Tibial nerve (tissue), 4 donors: Measurements from ENCODE around the gene MAG. TPM values are rescaled to one million over a fixed set of nuclear protein-coding genes. Genes with fewer than 3 reads are reported as not detected.

Experiments used
- DNase-seq, 2 donors: peaks; one replicate each; pipeline ENCODE4 v3.0.0-alpha.2; 2019; ENCODE audit warnings: low spot score in 2 of 2
- H3K27ac ChIP-seq, 4 donors: fragments of 200-600 bp; sonication (generic) in 3 of 4; one replicate each; pipeline ENCODE4 v1.5.1; 2017 to 2019; ENCODE audit warnings: mild to moderate bottlenecking in 1 of 4
- H3K27me3 ChIP-seq, 2 donors: fragments of 200-600 bp; sonication (generic) in 1 of 2; one replicate each; pipeline versions ENCODE4 v1.5.1 to v1.6.0; 2017 to 2019
- H3K36me3 ChIP-seq, 3 donors: fragments of 200-600 bp; sonication (generic); one replicate each; pipeline ENCODE4 v1.5.1; 2018 to 2019
- H3K4me1 ChIP-seq, 4 donors: fragments of 200-600 bp; sonication (generic) in 3 of 4; one replicate each; pipeline ENCODE4 v1.5.1; 2017 to 2019
- H3K4me3 ChIP-seq, 4 donors: fragments of 200-600 bp; sonication (generic) in 3 of 4; one replicate each; pipeline ENCODE4 v1.5.1; 2017 to 2019; ENCODE audit warnings: mild to moderate bottlenecking in 1 of 4, moderate library complexity in 1 of 4
- H3K9me3 ChIP-seq, 4 donors: fragments of 200-600 bp; sonication (generic) in 3 of 4; one replicate each; pipeline ENCODE4 v1.5.1; 2017 to 2019
- EP300 ChIP-seq, 2 donors: sonication (generic); formaldehyde crosslinking; IDR thresholded peaks; one replicate each; pipeline ENCODE4 v1.6.1; 2017; ENCODE audit warnings: antibody characterized with exemption in 2 of 2, mild to moderate bottlenecking in 1 of 2
- POLR2A ChIP-seq, 2 donors: fragments of 450-650 bp; IDR thresholded peaks; one replicate each; pipeline ENCODE4 v1.6.1; 2017; ENCODE audit warnings: antibody characterized with exemption in 2 of 2, mild to moderate bottlenecking in 2 of 2, moderate library complexity in 2 of 2
- WGBS, 2 donors: methylation state at CpG; one replicate each; pipeline ENCODE4 v1.1.5; 2018; 5-methylcytosine and 5-hydroxymethylcytosine counted together
- total RNA-seq, 4 donors: library from RNA; depleted of rRNA; stranded (reverse); fragments of >200 nt; gene quantifications; one replicate each; pipeline ENCODE4 v1.1.0, GENCODE V29; 2016
- TF ChIP-seq, protein P1 (sequence below), 5 experiments: fragments of 200-600 bp in 3 of 5; fragments of 450-650 bp in 2 of 5; sonication (generic) in 3 of 5; IDR thresholded peaks; one replicate each; pipeline ENCODE4 v1.5.1; 2016 to 2019; ENCODE audit warnings: antibody characterized with exemption in 5 of 5, mild to moderate bottlenecking in 3 of 5, moderate library complexity in 2 of 5

MAG gene
- total RNA-seq, 4 donors from 2014 or later = 31.8 to 49.6 (median 38.4) TPM

DNA sequence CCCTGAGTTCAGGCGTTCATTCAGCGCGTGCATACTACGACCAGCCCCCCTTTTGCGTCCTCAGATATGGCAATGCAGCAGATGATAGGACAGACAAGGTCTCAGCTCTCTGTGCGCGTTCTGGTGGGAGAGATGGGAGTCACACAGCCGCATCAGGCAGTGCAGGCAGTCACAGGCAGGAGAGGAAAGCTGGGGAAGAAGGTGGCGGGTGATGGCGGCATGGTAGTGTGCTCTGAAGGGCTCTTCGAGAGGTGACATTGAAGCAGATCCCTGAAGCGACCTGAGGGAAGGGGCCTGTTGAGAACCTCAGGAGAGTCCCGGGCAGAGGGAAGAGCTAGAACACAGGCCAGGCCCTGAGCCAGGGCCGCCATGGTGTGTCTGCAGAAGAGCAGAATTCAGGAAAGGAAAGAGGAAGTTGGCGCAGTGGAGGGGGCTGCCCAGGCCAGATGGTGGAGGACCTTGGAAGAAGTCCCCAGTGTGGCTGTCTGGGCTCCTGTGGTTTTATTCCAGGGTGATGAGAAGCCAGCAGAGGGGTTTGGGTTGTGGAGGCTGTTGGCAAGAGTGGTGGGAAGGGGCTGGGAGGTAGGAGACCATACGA lies 19.7 kb upstream of the MAG start:
- peaks cover 0 to 60% (median 6%) of the 10 kb centered on the region in 4 donors for H3K4me1 ChIP-seq
- H3K4me3 ChIP-seq = no peak overlapping the region
- no peaks in the 10 kb centered on the region for H3K9me3 ChIP-seq
- no peaks in the 10 kb centered on the region for H3K27me3 ChIP-seq
- WGBS, 2 donors = 83 to 85% methylated on average over 16 of the region's 16 CpGs
- TF ChIP-seq, protein P1, sequence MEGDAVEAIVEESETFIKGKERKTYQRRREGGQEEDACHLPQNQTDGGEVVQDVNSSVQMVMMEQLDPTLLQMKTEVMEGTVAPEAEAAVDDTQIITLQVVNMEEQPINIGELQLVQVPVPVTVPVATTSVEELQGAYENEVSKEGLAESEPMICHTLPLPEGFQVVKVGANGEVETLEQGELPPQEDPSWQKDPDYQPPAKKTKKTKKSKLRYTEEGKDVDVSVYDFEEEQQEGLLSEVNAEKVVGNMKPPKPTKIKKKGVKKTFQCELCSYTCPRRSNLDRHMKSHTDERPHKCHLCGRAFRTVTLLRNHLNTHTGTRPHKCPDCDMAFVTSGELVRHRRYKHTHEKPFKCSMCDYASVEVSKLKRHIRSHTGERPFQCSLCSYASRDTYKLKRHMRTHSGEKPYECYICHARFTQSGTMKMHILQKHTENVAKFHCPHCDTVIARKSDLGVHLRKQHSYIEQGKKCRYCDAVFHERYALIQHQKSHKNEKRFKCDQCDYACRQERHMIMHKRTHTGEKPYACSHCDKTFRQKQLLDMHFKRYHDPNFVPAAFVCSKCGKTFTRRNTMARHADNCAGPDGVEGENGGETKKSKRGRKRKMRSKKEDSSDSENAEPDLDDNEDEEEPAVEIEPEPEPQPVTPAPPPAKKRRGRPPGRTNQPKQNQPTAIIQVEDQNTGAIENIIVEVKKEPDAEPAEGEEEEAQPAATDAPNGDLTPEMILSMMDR (IDR thresholded peaks at IDR 0.05) = no peak
- no peak for TF ChIP-seq POLR2A (IDR thresholded peaks at IDR 0.05)
- no peak for TF ChIP-seq EP300 (IDR thresholded peaks at IDR 0.05)
- peak overlapping the region in 1 of 4 donors; percentile 54 for H3K27ac ChIP-seq
- no peak for DNase-seq
- H3K36me3 ChIP-seq = peaks cover 0 to 72% (median 9%) of the 10 kb centered on the region in 3 donors

DNA sequence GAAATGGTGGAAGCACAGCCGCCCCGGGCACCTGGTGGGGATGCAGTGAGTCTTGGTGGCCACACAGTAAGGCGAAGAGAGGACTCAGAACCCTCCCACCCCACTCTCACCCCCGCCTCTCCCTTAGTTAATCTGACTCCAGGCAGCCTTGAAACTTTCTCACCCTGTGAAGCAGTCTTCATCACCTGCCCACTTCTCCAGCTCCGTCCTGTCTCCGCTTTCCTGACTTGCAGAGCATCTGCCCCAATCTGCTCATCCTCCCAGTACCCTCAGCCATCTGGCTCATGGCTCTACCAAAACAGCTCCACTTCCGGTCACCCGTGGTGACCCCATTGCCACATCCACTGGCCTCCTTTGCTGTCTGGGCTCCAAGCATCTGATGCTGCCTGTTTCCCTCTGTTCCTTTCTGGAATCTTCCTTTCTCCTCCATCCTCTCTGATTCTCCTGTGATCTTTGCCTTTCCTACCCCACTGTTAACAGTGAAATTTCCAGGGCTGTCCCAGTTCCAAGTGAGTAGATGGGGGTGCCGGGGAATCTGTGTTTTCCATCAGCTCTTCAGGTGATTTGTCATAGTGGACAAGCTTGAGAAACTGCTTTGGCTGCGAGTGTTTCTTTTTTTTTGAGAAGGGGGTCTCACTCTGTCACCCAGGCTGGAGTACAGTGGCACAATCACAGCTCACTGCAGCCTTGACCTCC lies 18.9 kb upstream of the MAG start:
- Histone ChIP-seq H3K4me3 (no peak overlapping the region), H3K27me3 (no peaks in the 10 kb centered on the region), H3K4me1 (peaks cover 0 to 61% (median 6%) of the 10 kb centered on the region in 4 donors), H3K9me3 (no peaks in the 10 kb centered on the region), H3K27ac (peak overlapping the region in 1 of 4 donors; percentile 54), H3K36me3 (peaks cover 0 to 81% (median 13%) of the 10 kb centered on the region in 3 donors)
- TF ChIP-seq EP300 (IDR thresholded peaks at IDR 0.05) (peak in 1 of 2 donors; percentile 40), POLR2A (IDR thresholded peaks at IDR 0.05) (no peak)
- DNase-seq = peak in 1 of 2 donors; percentile 33
- 76% methylated on average over 10 of the region's 10 CpGs for WGBS, 2 donors

DNA sequence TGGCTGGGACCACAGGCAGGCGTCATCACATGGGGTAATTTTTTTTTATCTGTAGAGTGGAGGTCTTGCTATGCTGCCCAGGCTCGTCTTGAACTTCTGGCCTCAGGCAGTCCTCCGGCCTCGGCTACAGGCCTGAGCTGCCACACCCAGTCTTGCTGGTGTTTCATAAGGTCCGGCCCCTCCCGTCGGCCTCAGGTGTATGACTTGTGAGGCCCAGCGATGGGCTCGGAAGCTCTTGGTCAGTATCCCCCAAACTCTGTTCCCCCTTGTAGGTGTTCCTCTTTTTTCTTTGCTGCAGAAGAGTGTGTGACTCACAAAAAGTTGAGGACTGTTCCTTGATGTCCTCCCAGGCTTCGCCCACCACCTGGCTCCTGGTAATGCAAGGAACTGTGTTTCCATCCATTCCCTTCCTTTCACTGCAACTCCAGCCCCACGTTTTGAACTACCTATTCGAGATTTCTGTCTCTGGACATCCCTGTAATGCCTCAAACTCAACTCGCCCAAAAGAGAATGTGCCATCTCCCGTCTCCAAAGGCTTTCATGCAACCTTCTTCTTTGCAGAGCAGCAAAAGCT lies 18.2 kb upstream of the MAG start:
- TF ChIP-seq POLR2A (IDR thresholded peaks at IDR 0.05) (no peak), EP300 (IDR thresholded peaks at IDR 0.05) (no peak)
- TF ChIP-seq, protein P1 (IDR thresholded peaks at IDR 0.05) = no peak
- WGBS, 2 donors = 72 to 83% methylated on average over 14 of the region's 14 CpGs

DNA sequence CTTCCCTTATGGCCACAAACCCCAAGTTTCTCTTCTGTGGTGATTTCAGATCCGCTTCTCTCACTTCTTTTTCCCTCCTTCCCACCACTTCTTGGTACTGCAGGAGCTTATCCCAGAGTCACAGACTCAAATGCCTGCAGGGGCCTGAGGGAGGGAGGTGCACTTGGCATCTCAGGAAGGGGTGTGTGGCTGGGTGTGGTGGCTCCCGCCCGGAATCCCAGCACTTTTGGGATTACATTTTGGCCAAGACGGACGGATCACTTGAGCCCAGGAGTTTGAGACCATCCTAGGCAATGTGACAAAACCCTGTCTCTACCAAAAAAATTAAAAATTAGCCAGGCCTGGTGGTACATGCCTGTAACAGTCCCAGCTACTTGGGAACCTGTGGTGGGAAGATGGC lies 17.6 kb upstream of the MAG start:
- H3K4me3 ChIP-seq = no peak overlapping the region
- 75 to 76% methylated on average over 5 of the region's 5 CpGs for WGBS, 2 donors
- peaks cover 0 to 65% (median 6%) of the 10 kb centered on the region in 4 donors for H3K4me1 ChIP-seq
- H3K27me3 ChIP-seq = no peaks in the 10 kb centered on the region
- TF ChIP-seq POLR2A (IDR thresholded peaks at IDR 0.05) (no peak), EP300 (IDR thresholded peaks at IDR 0.05) (no peak)
- TF ChIP-seq, protein P1 (IDR thresholded peaks at IDR 0.05) = no peak
- no peaks in the 10 kb centered on the region for H3K9me3 ChIP-seq
- H3K27ac ChIP-seq = peak overlapping the region in 1 of 4 donors; percentile 54
- H3K36me3 ChIP-seq = peaks cover 0 to 93% (median 13%) of the 10 kb centered on the region in 3 donors
- no peak for DNase-seq

More for the DNA sequence above, 18.2 kb upstream of the MAG start:
- H3K4me1 ChIP-seq = peaks cover 0 to 61% (median 6%) of the 10 kb centered on the region in 4 donors
- no peak for DNase-seq
- no peaks in the 10 kb centered on the region for H3K9me3 ChIP-seq
- no peak overlapping the region for H3K4me3 ChIP-seq
- peaks cover 0 to 88% (median 13%) of the 10 kb centered on the region in 3 donors for H3K36me3 ChIP-seq
- no peaks in the 10 kb centered on the region for H3K27me3 ChIP-seq
- H3K27ac ChIP-seq = peak overlapping the region in 1 of 4 donors; percentile 54

DNA sequence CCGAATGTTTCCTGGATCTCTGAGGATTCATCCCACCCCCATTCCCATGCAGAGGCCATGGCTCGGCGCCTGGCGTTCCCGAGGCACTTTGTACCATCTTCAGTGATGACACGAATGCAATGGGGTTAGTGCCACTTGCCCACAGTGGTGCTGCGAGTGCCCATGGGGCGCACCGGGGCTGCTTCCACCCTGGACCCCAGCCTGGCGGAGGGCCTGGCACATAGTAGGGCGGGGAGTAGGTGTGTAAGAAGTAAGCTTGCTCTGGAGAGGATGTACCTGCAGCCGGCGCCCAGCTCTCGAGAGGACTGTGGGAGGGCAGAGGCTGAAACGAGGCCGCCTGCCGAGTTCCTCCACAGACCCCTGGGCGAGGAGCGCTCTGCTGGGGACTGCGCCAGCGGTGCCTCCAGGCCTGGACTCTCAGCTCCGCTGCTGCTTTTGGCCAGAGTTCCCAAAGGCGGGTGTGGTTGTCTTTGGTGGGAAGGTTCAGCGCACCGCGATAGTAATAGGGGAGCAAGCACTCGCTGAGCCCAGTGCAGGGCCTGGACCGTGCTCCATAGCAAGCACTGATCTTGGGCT lies 15.2 kb upstream of the MAG start:
- WGBS, 2 donors = 88 to 90% methylated on average over 19 to 28 of the region's 28 CpGs
- TF ChIP-seq, protein P1 (IDR thresholded peaks at IDR 0.05) = no peak
- TF ChIP-seq EP300 (IDR thresholded peaks at IDR 0.05) = no peak
- TF ChIP-seq POLR2A (IDR thresholded peaks at IDR 0.05) = no peak

More for the DNA sequence above, 15.2 kb upstream of the MAG start:
- H3K4me1 ChIP-seq = peaks cover 0 to 68% (median 0%) of the 10 kb centered on the region in 4 donors
- DNase-seq = no peak
- H3K27ac ChIP-seq = peak overlapping the region in 1 of 4 donors; percentile 8
- peaks cover 0 to 82% (median 7%) of the 10 kb centered on the region in 3 donors for H3K36me3 ChIP-seq
- no peaks in the 10 kb centered on the region for H3K27me3 ChIP-seq
- H3K9me3 ChIP-seq = no peaks in the 10 kb centered on the region
- no peak overlapping the region for H3K4me3 ChIP-seq
